Epithelial cell of esophagus (primary cell): ENCODE measurements around the gene CTSK.
"Not testable (repeated sequence)": the region's sequence is repeated elsewhere in the genome, so short reads cannot be mapped to it uniquely, and the experiment has no call there.

Experiments used
- DNase-seq: peaks from one replicate; pipeline ENCODE4 v3.0.0; 2010; ENCODE audit warnings: low read depth
- H3K4me3 ChIP-seq: 2 replicates; pipeline ENCODE4 v1.5.1; 2011; ENCODE audit warnings: mild to moderate bottlenecking, low read length, control low read depth
- TF ChIP-seq, protein P1 (sequence below): IDR thresholded peaks from 2 replicates; pipeline ENCODE4 v1.5.1; 2011; ENCODE audit warnings: low read depth, mild to moderate bottlenecking, low read length, control low read depth, inconsistent platforms; ENCODE audit not compliant: insufficient read depth; ENCODE audit errors: missing control alignments

Gene CTSK

DNA sequence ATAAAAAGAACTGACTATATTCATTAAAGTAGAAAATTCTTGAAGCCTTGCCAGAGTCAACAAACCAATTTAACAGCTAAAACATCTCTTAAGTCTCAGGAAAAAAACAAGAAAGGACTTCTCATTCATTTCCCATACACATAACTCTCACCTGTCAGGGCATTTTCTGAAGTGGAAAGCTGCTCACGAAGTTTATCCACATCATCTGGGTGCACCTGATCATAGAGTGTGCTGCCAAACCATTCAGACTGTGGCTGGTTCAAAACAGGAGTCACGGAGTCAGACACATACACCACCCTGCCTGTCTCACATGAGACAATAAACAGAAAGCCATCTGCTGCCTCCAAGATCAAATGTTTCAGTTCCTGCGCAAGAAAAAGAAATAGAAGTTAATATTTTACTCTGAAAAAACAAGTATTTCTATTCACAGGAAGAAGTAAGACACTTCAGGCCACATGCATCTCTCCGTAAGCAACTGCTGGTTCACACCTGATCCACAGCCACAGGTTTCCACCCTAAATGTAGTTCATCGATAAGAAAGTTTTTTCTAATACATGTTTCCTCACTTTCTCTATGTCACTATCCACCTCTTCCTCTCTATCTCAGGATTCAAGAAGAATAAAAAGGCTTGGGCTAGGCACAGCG lies 28.2 kb upstream of the CTSK start:
- H3K4me3 ChIP-seq = no peak overlapping the region
- TF ChIP-seq, protein P1, sequence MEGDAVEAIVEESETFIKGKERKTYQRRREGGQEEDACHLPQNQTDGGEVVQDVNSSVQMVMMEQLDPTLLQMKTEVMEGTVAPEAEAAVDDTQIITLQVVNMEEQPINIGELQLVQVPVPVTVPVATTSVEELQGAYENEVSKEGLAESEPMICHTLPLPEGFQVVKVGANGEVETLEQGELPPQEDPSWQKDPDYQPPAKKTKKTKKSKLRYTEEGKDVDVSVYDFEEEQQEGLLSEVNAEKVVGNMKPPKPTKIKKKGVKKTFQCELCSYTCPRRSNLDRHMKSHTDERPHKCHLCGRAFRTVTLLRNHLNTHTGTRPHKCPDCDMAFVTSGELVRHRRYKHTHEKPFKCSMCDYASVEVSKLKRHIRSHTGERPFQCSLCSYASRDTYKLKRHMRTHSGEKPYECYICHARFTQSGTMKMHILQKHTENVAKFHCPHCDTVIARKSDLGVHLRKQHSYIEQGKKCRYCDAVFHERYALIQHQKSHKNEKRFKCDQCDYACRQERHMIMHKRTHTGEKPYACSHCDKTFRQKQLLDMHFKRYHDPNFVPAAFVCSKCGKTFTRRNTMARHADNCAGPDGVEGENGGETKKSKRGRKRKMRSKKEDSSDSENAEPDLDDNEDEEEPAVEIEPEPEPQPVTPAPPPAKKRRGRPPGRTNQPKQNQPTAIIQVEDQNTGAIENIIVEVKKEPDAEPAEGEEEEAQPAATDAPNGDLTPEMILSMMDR = no peak
- DNase-seq = no peak

GRCh38 chr1:150833961-150834360 lies 25.9 kb upstream of the CTSK start:
- DNase-seq, H3K4me3 ChIP-seq: not testable (repeated sequence)

- TF ChIP-seq, protein P1 = no peak
- H3K4me3 ChIP-seq = no peak overlapping the region
- no peak for DNase-seq
These were observed 24.5 kb upstream of the CTSK start for GRCh38 chr1:150832597-150832996.

- no peak overlapping the region for H3K4me3 ChIP-seq
- DNase-seq = no peak
- TF ChIP-seq, protein P1 = peak; percentile 47
These were observed 21.7 kb upstream of the CTSK start for GRCh38 chr1:150829751-150830150.

GRCh38 chr1:150826299-150826698 lies 18.2 kb upstream of the CTSK start:
- TF ChIP-seq, protein P1 = no peak
- DNase-seq = no peak
- no peak overlapping the region for H3K4me3 ChIP-seq

DNA sequence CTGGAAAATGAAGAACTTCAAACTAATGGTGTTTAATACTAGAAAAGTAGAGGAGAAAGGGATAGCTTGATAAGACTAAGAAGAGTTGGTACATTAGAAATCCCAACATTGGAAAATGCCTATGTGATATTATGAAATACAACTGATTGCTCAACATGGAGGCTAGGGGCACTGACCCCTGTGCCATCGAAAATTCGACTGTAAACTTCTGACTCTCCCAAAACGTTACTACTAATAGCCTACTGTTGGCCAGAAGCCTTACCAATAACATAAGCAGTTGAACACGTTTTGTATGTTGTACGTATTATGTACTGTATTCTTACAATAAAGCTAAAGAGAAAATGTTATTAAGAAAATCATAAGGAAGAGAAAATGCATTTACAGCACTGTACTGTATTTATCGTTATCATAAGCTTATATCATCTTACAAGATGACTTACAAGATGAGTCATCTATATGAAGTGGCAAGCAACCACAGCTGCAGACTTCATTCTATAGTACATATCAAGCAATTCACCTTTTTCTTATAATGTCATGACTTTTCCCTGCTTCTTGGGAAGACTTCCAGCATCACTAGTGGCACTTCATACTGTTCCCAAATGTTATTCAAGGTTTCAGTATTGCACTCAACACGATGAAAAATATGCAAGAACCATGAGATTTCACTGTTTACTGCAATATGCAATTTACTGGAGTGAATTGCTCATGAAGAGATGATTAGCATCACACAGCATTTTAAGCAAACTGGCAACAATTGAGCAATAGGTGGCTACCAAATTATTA lies 12.9 kb upstream of the CTSK start:
- TF ChIP-seq, protein P1 = no peak
- H3K4me3 ChIP-seq = no peak overlapping the region
- peak; percentile 56 for DNase-seq

DNA sequence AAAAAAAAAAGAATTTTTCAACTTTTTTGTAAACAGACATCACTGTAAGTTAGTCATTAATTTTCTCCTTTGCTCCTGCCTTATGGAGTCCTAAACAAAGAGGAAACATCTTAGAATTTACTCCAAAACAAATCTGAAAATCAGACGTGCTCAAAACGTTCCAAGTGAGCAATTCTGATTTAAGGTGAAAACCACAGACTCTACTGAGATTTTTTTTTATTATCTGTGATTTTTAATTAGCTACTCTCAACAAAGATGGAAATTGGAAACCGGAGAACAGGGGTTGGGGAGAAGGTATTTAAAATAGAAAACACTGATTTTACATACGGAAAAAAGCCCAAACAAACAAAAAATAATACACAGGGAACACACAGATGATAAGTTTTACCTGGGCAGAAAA lies 7.8 kb upstream of the CTSK start:
- no peak for DNase-seq

More for the DNA sequence above, 7.8 kb upstream of the CTSK start:
- H3K4me3 ChIP-seq = no peak overlapping the region
- TF ChIP-seq, protein P1 = no peak
